Esophagus squamous epithelium (tissue), 5 donors: ENCODE data around the gene ACD. TPM values are rescaled to one million over a fixed set of nuclear protein-coding genes. Genes with fewer than 3 reads are reported as not detected.

Experiments used
- DNase-seq: peaks from one replicate; lab custom pipeline; 2025; lab: John Stamatoyannopoulos, UW
- H3K27ac ChIP-seq, 4 donors: fragments of 200-600 bp; sonication (generic); one replicate each; pipeline ENCODE4 v1.5.1; 2016 to 2019; ENCODE audit warnings: mild to moderate bottlenecking in 1 of 4
- H3K27me3 ChIP-seq, 4 donors: fragments of 200-600 bp; sonication (generic); 1 replicate in 3 of 4; 2 replicates in 1 of 4; pipeline versions ENCODE4 v1.5.1 to v1.6.0; 2017 to 2021; ENCODE audit warnings: antibody characterized with exemption in 1 of 4
- H3K36me3 ChIP-seq, 3 donors: fragments of 200-600 bp; sonication (generic); one replicate each; pipeline ENCODE4 v1.5.1; 2016 to 2019
- H3K4me1 ChIP-seq, 3 donors: fragments of 200-600 bp; sonication (generic); one replicate each; pipeline ENCODE4 v1.5.1; 2017 to 2019
- H3K4me3 ChIP-seq, 4 donors: fragments of 200-600 bp; sonication (generic); 1 replicate in 3 of 4; 2 replicates in 1 of 4; pipeline ENCODE4 v1.5.1; 2016 to 2019; ENCODE audit warnings: mild to moderate bottlenecking in 2 of 4, moderate library complexity in 1 of 4
- H3K9me3 ChIP-seq, 3 donors: fragments of 200-600 bp; sonication (generic); one replicate each; pipeline ENCODE4 v1.5.1; 2016 to 2019
- CTCF ChIP-seq, 6 experiments: fragments of 450-650 bp in 4 of 6; fragments of 200-600 bp in 2 of 6; sonication (generic) in 2 of 6; IDR thresholded peaks; one replicate each; pipeline ENCODE4 v1.5.1; 2016 to 2019; ENCODE audit warnings: antibody characterized with exemption in 6 of 6, mild to moderate bottlenecking in 4 of 6, moderate library complexity in 4 of 6
- POLR2A ChIP-seq, 4 donors: fragments of 450-650 bp; IDR thresholded peaks; one replicate each; pipeline ENCODE4 v1.6.1; 2017; ENCODE audit warnings: antibody characterized with exemption in 4 of 4, mild to moderate bottlenecking in 4 of 4, moderate library complexity in 3 of 4
- WGBS, 2 donors: methylation state at CpG; one replicate each; pipeline ENCODE4 v1.1.5; 2018; 5-methylcytosine and 5-hydroxymethylcytosine counted together
- intact Hi-C: fragments of 100-400 bp; cut with DNase I; formaldehyde crosslinking; loops from one replicate; pipeline ENCODE4 v1.15.0; 2022
- total RNA-seq, 4 donors: library from RNA; depleted of rRNA; stranded (reverse); fragments of >200 nt; gene quantifications; one replicate each; pipeline ENCODE4 v1.1.0, GENCODE V29; 2016
- donor health status: DM: yes; HTN: yes; CAD: no.

ACD gene
- total RNA-seq, 4 donors from 2014 or later, result 5.7 to 18.7 (median 8.8) TPM

DNA sequence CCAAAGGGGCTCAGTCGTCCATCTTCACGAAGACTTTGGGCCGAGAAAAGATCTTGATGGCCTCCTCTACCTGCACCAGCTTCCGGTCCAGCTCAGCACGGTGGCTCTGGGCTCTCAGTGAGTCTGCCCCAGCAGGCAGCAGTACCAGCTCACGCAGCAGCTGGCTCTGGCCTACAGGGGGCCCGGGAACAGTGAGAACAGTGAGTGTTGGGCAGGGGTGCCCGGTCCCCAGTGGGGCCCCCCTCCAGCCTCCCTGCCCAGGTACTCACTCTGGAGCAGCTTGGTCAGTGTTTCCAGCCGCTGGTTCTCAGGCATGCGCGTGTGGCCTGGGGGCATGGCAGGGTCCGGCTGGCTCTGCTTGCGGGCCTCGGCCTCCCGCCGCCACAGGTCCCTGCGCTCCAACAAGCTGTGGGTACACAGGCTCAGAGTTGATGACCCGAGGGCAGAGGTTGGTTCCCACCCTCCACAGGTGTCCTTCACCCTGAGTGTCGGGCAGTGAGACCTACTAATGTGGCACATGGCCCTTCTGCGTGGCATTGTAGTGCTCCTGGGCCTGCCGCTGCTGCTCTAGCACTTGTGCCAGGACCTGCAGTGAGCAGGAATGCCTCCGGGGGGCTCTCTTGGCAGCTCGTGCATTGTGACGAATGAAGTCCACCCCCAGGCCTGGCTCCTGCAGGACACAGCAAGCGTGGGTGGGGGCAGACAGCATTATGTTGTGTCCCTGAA lies 3.3 kb upstream of the ACD start:
- Histone ChIP-seq H3K4me1 (peaks cover 38 to 62% (median 38%) of the 10 kb centered on the region in 3 donors), H3K36me3 (peaks cover 0 to 25% (median 0%) of the 10 kb centered on the region in 3 donors), H3K4me3 (no peak overlapping the region), H3K27me3 (no peaks in the 10 kb centered on the region), H3K27ac (no peak overlapping the region), H3K9me3 (no peaks in the 10 kb centered on the region)
- intact Hi-C loops, result loop anchor here (10.0 kb wide), 1 partner anchor 99 kb away; the partner anchor contains the start of gene CTCF
- TF ChIP-seq POLR2A (IDR thresholded peaks at IDR 0.05) (no peak), CTCF (IDR thresholded peaks at IDR 0.05) (peak in 1 of 6 experiments; percentile 4)
- 82 to 94% methylated on average over 3 to 13 of the region's 25 CpGs for WGBS, 2 donors
- DNase-seq, result no peak

DNA sequence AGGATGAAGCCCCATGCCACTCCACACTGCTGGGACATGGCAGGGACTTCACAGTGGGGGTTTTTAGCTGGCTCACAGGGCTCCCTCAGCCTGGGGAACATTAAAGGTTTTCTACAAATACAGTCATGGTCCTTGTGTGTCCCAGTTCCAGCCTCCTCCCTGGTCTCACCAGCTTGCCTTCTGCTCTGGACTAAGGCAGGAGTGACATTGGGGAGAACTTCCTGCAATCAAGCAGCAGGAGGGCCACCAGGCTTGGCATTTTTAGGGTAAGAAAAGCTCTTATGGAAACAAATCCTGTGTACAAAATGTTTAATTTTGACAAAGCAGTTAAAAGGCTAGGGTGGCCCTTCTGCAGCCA lies 2.6 kb upstream of the ACD start:
- Histone ChIP-seq H3K9me3 (no peaks in the 10 kb centered on the region), H3K36me3 (peaks cover 3 to 32% (median 5%) of the 10 kb centered on the region in 3 donors), H3K27ac (no peak overlapping the region), H3K27me3 (no peaks in the 10 kb centered on the region), H3K4me3 (no peak overlapping the region), H3K4me1 (peaks cover 31 to 55% (median 32%) of the 10 kb centered on the region in 3 donors)
- no peak for DNase-seq
- TF ChIP-seq CTCF (IDR thresholded peaks at IDR 0.05), result no peak
- no peak for TF ChIP-seq POLR2A (IDR thresholded peaks at IDR 0.05)
- intact Hi-C loops, result loop anchor here (10.0 kb wide), 1 partner anchor 98 kb away; the partner anchor contains the start of gene CTCF

DNA sequence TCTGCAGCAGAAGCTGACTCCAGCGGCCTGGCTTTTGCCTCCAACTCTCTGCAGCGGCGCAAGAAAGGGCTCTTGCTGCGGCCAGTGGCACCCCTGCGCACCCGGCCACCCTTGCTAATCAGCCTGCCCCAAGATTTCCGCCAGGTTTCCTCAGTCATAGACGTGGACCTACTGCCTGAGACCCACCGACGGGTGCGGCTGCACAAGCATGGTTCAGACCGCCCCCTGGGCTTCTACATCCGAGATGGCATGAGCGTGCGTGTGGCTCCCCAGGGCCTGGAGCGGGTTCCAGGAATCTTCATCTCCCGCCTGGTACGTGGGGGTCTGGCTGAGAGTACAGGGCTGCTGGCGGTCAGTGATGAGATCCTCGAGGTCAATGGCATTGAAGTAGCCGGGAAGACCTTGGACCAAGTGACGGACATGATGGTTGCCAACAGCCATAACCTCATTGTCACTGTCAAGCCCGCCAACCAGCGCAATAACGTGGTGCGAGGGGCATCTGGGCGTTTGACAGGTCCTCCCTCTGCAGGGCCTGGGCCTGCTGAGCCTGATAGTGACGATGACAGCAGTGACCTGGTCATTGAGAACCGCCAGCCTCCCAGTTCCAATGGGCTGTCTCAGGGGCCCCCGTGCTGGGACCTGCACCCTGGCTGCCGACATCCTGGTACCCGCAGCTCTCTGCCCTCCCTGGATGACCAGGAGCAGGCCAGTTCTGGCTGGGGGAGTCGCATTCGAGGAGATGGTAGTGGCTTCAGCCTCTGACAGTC lies 2.0 kb upstream of the ACD start:
- TF ChIP-seq POLR2A (IDR thresholded peaks at IDR 0.05) (no peak), CTCF (IDR thresholded peaks at IDR 0.05) (no peak)
- H3K27ac ChIP-seq, result no peak overlapping the region
- intact Hi-C loops, result loop anchor here (10.0 kb wide), 1 partner anchor 97 kb away; the partner anchor contains the start of gene CTCF
- no peak overlapping the region for H3K4me3 ChIP-seq
- DNase-seq, result no peak
- H3K27me3 ChIP-seq, result no peaks in the 10 kb centered on the region
- H3K9me3 ChIP-seq, result no peaks in the 10 kb centered on the region
- WGBS, 2 donors, result 93 to 98% methylated on average over 18 to 22 of the region's 34 CpGs
- H3K4me1 ChIP-seq, result peaks cover 26 to 49% (median 27%) of the 10 kb centered on the region in 3 donors
- peaks cover 6 to 37% (median 7%) of the 10 kb centered on the region in 3 donors for H3K36me3 ChIP-seq

GRCh38 chr16:67661101-67661761 lies 1.2 kb upstream of the ACD start:
- Histone ChIP-seq H3K4me1 (peaks cover 22 to 41% (median 23%) of the 10 kb centered on the region in 3 donors), H3K9me3 (no peaks in the 10 kb centered on the region), H3K36me3 (peaks cover 6 to 46% (median 7%) of the 10 kb centered on the region in 3 donors), H3K27ac (peak overlapping the region; percentile 84 to 97 (median 96)), H3K4me3 (peak overlapping the region; percentile 53 to 82 (median 78)), H3K27me3 (no peaks in the 10 kb centered on the region)
- 12% methylated on average over 32 of the region's 39 CpGs; no CpG with 5 or more reads in 1 of the 2 donors for WGBS, 2 donors
- intact Hi-C loops, result loop anchor here (10.0 kb wide), 1 partner anchor 96 kb away; the partner anchor contains the start of gene CTCF
- DNase-seq, result no peak
- no peak for TF ChIP-seq CTCF (IDR thresholded peaks at IDR 0.05)
- no peak for TF ChIP-seq POLR2A (IDR thresholded peaks at IDR 0.05)
